GM20000 (cell line): ENCODE results near the gene DARS2.
"Not testable (repeated sequence)": the region's sequence is repeated elsewhere in the genome, so short reads cannot be mapped to it uniquely, and the experiment has no call there.

Experiments
- DNase-seq: peaks from one replicate; pipeline ENCODE4 v3.0.0; 2012; ENCODE audit warnings: low spot score
- CTCF ChIP-seq: IDR thresholded peaks from 2 replicates; pipeline ENCODE4 v1.5.1; 2012; ENCODE audit warnings: mild to moderate bottlenecking, control low read depth; ENCODE audit errors: extremely low read depth, missing control alignments

Gene DARS2

DNA sequence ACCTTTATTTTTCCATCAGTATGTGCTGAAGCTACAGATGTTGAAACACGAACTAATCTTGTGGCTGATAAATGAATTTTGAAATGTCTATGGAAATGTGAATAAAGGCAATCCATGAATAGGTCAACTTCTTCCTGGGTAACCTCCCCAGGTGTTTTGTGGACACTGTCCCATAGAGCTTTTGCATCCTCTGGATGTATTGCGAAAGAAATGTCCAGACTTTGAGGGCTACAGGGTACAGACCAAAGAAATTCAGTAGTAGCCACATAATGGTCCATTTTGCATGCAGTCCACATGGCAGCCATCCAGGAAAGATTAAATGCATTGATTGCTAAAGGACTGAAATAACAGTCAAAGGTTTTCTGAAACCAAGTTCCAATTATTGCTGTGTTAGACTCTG lies 21.5 kb upstream of the DARS2 start:
- TF ChIP-seq CTCF = no peak
- DNase-seq = no peak

GRCh38 chr1:173813654-173814053 lies 10.8 kb upstream of the DARS2 start:
- not testable (repeated sequence) for DNase-seq

- DNase-seq = no peak
- no peak for TF ChIP-seq CTCF
Measured at GRCh38 chr1:173818459-173818858, 6.0 kb upstream of the DARS2 start.

DNA sequence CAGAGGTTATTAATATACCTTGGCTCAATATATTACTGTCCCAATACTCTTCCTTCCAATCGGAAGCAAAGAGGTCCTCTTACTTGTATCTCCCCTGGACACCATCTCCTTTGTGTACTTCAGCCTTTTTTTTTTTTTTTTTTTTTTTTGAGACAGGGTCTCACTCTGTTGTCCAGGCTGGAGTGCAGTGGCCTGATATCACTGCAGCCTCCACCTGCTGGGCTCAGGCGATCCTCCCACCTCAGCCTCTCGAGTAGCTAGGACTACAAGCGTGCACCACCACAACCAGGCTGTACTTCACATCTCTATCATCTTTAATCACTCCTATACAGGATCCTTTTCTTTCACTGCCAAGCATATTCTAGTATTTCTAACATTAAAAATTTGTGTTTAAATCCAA lies 2.8 kb upstream of the DARS2 start:
- no peak for DNase-seq
- no peak for TF ChIP-seq CTCF

DNA sequence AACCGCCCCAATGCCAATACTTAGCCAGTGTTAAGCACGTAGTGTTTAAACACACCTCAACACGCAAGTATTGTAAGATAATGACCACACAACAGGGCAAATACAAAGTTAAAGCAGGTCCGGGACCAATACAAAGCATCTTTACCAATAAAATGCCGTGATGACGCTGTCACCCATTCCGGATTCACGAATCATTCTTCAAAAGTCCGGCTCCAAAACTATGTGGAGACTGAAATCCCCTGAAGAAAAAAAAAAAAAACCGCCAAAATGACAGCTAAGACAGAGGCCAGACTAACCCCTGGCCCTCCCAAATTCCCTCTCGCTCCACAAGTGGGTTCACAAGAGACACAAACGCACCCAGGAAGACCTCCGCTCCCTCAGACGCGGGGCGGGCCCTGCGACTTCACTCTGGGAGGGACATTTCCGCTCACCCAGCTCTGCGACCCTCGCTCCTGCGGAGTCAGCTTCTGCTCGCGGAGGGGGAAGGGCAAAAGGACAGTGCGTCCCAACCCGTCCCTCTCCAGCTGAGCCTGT lies 625 bp upstream of the DARS2 start:
- DNase-seq = no peak
- no peak for TF ChIP-seq CTCF

DNA sequence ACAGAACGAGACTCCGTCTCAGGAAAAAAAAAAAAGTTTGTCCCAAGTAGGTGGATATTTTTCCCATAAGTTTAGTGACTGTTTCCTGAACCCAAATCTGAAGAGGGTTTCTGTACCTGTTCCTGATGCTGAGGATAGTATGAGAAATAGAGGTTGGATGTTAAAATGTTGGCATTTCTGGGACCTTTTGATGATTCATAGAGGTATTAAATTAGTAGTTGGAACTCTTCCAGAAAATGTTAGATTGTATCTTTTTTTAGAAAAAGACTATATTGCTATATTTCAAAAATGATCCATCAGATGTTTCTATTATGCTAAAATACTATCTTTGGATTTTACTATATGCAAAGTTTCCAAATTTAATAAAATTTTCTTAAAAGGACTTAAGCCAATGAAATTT lies 3.1 kb downstream of the DARS2 start:
- no peak for DNase-seq
- TF ChIP-seq CTCF = no peak

DNA sequence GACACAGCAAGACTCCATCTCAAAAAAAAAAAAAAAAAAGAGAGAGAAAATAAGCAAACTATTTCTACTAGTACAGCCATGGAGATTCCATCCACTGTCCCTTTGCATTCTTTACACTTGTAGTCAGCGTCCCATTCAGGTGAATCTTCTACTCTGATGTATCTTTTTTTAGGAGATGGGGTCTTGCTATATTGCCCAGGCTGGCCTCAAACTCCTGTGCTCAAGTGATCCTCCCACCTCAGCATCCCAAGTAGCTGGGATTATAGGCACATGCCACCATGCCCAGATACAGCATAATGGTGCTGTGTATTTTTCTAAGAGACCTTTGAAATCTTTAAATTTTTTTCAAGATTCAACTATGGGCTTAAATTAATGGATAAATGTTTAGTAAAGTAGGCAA lies 8.3 kb downstream of the DARS2 start:
- TF ChIP-seq CTCF = no peak

DNA sequence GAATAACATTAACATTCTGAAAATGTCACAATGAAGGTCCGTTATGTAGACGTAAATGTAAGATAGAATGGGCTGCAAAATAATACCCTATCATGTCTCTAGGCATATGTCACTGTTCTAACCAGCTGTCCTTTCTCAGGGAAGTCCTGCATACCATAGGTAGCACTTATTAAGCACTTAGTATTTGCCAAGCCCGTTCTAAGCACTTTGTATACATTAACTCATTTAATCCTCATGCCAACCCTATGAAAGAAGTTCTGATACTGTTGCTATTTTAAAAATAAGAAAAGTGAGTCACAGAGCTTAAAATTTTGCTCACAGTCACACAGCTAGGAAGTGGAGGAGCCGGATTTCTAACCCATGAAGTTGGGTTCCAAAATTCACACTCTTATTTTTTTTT lies 27.6 kb downstream of the DARS2 start:
- TF ChIP-seq CTCF = no peak
- no peak for DNase-seq

More for the DNA sequence above, 8.3 kb downstream of the DARS2 start:
- no peak for DNase-seq
